Urinary bladder (tissue), 4 donors: ENCODE data around the gene EEFSEC. TPM values are rescaled to one million over a fixed set of nuclear protein-coding genes. Genes with fewer than 3 reads are reported as not detected.

Experiments used
- DNase-seq: peaks from one replicate; pipeline ENCODE4 v3.0.0-alpha.2; 2015; ENCODE audit errors: extremely low spot score
- H3K27ac ChIP-seq: one replicate; pipeline ENCODE4 v1.5.1; 2013; ENCODE audit warnings: low read depth, mild to moderate bottlenecking, moderate library complexity
- H3K36me3 ChIP-seq: one replicate; pipeline ENCODE4 v1.6.1; 2013; ENCODE audit warnings: mild to moderate bottlenecking, moderate library complexity; ENCODE audit not compliant: insufficient read depth
- H3K4me1 ChIP-seq: one replicate; pipeline ENCODE4 v1.6.1; 2013; ENCODE audit warnings: mild to moderate bottlenecking, moderate library complexity; ENCODE audit not compliant: insufficient read depth
- H3K4me3 ChIP-seq: one replicate; pipeline ENCODE4 v1.5.1; 2013; ENCODE audit warnings: low read depth, low read length
- WGBS: extraction: QIAGEN DNeasy Blood & Tissue Kit; methylation state at CpG from one replicate; pipeline ENCODE4 v1.1.7; 2013; 5-methylcytosine and 5-hydroxymethylcytosine counted together
- polyA plus RNA-seq: library from polyadenylated mRNA; stranded (reverse); fragments of 200-250 nt; gene quantifications from one replicate; pipeline ENCODE4 v1.2.3, GENCODE V29; 2013
- total RNA-seq: library from RNA; depleted of rRNA; stranded (reverse); fragments of >200 nt; gene quantifications from one replicate; pipeline ENCODE4 v1.2.3, GENCODE V29; 2014
- donor health status: healthy with polysubstance abuse.
- donor health status: healthy.

Gene EEFSEC
- total and polyA plus RNA-seq, 2 donors = 4.2 to 18.5 TPM

DNA sequence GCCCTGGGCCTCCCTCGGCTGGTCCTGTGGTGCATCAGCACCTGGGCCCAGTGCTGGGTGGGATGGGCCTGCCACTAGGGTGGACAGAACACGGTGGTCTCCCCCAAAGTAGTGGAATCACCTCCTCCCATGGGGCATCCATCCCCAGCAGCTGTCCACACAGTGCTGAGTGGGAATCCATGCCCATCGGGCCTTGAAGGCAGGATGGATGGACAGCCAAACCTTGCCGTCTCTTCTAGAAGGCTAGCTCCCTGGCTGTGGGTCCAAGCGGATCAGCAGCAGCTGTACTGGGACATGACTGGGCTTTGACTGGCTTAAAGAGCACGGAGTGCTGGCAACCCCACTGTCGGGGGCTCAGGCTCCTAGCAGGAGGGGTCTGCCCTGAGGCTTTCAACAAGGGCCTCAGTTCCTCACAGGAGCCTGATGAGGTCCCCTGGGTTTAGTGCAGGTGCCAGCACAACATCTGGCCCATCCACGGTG, 189.5 kb downstream of the EEFSEC start:
- no peak for DNase-seq
- no peak overlapping the region for H3K4me3 ChIP-seq
- no peaks in the 10 kb centered on the region for H3K36me3 ChIP-seq
- H3K27ac ChIP-seq = no peak overlapping the region
- H3K4me1 ChIP-seq = no peaks in the 10 kb centered on the region
- WGBS = 94% methylated on average over 8 of the region's 8 CpGs

DNA sequence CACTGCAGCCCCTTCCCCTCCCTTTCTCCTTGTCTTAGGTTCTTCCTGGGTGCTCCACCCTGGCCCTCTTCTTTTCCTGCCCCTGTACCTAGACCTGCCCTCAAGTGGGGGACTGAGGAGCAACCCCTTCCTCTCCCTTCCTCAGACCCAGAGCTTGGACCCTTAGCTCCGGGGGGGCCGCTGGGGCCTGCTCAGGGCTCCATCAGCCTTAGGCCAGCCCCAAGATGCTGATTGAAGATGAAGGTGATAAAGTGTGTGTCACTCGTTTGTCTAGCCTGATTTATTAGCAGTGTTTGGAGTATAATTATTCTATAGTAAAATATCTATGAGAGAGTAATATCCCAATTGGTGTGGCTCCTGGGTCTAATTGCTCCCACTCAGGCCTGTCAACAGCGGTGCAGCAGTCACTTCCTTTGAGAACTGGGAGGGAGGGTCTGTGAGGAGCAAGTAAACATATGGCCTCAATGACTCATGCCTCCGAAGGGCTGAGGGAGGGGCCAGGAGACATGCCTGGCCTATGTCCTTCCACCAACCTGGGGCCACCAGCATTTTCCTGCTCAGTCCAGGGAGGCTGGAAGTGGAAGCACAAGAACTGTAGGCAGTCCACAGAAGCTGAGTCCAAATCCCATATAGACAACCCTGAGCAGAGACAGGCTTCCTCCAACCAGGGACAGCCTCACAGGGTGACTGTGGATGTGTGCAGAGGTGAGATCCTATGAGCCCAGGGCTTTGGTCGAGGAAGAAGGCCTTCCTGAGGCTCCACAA, 190.2 kb downstream of the EEFSEC start:
- DNase-seq = peak; percentile 75
- H3K27ac ChIP-seq = no peak overlapping the region
- no peaks in the 10 kb centered on the region for H3K36me3 ChIP-seq
- no peaks in the 10 kb centered on the region for H3K4me1 ChIP-seq
- WGBS = 67% methylated on average over 6 of the region's 6 CpGs
- H3K4me3 ChIP-seq = no peak overlapping the region

DNA sequence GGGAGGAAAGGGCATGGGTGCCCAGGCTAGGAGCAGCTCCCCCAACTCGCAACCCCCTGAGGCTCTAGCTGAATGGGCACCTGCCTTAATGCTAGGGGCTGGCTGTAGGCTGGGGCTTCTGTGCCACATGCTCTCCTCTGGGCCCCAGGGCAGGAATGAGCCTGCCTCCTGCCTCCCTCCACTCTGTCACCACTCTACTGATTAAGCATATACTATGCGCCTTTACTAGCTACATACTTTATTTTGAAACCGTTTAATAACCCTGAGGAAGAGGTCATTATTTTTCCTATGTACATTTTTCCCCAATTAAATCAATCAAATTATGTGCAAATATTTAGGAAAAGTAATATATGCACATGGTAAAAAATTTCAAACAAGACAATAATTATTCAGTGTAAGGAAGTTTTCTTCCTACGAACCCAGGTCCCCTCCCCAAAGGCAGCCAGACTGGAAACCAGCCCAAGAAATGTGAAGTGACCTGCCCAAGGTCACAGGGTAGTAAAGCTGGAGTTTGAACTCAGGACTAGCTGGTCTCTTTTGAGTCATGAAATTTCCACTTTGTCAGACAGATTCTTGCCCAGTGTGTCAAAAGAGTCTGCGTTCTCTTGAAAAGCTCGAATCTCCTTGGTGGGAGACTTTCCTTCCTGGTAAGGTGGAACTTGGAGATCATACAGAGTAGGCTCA, 190.9 kb downstream of the EEFSEC start:
- Histone ChIP-seq H3K27ac (no peak overlapping the region), H3K4me1 (no peaks in the 10 kb centered on the region), H3K4me3 (no peak overlapping the region), H3K36me3 (no peaks in the 10 kb centered on the region)
- WGBS = 93% methylated on average over 6 of the region's 6 CpGs
- no peak for DNase-seq

DNA sequence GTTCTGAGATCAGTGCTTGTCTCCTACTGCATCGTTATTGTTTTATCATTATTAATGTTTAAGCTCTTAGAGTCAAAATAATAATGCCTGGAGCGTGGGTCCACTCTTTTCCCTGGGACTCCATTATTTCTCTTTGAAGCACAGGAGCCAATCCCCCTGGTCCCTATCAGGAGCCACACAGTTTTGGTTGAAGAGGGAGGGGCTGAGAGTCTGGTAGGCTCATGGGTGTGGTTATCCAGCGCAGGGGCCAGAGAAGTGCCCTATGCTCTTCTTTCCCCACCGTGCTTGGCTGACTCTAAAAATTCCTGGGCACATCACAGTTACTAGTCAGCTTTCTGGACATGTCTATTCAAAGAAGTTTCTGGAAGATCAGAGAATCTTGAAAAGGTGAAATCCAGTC, 191.9 kb downstream of the EEFSEC start:
- H3K4me1 ChIP-seq = no peaks in the 10 kb centered on the region
- DNase-seq = no peak
- H3K4me3 ChIP-seq = no peak overlapping the region
- H3K27ac ChIP-seq = no peak overlapping the region
- no peaks in the 10 kb centered on the region for H3K36me3 ChIP-seq
- 89% methylated on average over 4 of the region's 4 CpGs for WGBS

DNA sequence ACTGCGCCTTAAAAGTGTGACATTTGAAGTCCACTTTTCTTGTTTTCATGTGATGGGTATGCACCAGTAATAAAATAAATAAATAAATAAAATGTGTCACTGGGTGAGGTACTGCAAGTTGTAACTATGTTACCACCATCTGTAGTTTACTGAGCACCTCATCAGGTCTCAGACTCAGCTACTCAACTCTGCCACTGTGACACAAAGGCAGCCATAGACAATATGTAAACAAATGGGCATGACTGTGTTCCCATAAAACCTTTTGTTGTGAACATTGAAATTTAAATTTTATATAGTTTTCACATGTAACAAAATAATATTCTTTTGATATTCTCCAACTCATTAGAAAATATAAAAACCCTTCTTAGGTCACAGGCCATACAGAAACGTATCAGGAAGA, 193.3 kb downstream of the EEFSEC start:
- Histone ChIP-seq H3K4me1 (no peaks in the 10 kb centered on the region), H3K27ac (no peak overlapping the region), H3K36me3 (no peaks in the 10 kb centered on the region), H3K4me3 (no peak overlapping the region)
- no peak for DNase-seq
- 95% methylated on average over 2 of the region's 2 CpGs for WGBS

DNA sequence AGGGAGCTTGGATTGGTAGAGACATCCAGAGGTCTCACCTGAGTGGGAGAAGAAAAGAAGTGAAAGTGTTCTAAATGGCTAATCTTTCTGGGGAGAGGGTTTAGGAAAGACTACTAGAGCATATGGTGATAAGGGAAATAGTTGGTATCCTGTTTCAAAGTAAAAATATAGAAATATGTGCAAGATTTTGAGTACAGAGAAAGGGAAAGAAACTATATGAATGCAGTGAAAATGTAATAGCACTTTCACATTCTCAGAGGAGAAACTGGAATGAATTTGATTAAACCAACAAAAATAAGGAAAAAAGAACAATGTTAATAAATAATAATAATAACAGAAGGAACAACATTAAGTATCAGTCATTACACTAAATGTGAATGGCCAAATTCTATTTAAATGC, 194.0 kb downstream of the EEFSEC start:
- no peak overlapping the region for H3K27ac ChIP-seq
- no peak for DNase-seq
- H3K4me1 ChIP-seq = no peaks in the 10 kb centered on the region
- peaks cover 2% of the 10 kb centered on the region for H3K36me3 ChIP-seq
- no peak overlapping the region for H3K4me3 ChIP-seq

DNA sequence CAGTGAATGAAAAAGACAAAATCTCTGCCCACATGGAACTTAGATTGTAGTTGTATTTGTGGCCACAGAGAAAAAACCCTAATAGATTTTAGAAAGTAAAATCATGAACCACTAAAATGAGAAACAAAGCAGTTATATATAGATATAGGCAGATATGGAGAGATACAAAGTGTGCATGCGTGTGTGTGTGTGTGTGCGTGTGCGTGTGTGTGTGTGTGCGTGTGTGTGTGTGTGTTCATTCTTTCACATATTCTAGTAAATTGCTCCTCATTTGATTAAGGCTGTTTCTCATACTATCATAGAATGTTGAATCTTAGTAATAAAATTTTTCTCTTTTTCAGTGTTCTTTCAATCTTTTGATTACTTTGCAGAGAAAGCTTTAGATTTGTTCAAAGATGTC, 194.8 kb downstream of the EEFSEC start:
- Histone ChIP-seq H3K36me3 (peaks cover 2% of the 10 kb centered on the region), H3K4me1 (no peaks in the 10 kb centered on the region), H3K27ac (no peak overlapping the region), H3K4me3 (no peak overlapping the region)
- WGBS = 85% methylated on average over 4 of the region's 4 CpGs
- no peak for DNase-seq

DNA sequence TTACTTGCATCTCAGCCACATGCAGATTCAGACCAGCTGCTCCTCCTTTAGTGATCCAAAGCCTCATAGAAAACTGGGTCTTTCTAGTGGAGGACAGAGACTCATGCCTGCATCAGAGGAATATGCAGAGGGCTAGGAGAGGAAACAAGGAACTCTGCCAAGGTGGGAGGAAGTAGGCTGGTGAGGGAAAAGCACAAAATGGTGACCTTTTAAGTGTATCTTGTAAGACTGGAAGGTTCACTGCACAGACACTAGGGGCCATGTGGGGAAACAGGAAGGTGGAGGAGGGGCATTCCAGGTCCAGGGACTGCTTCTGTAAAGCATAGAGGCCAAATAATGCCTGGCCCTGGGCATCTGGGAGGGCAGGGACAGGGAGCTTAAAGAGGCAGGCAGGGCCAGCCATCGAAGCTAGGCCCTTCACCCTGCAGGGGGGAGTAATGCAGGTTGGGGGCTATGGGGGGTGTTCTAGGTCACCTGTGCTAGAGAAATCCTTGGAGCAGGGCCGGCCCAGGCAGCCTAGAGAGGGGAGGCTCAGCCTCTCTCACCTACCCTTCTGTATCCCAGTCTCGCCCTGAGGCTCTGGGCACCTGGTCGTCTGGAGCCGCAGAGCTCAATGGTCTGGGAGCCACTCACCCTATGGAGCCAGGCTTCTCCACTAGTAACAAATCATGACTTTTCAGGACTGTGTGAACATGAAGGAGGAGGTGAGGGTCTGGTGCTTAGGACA, 195.7 kb downstream of the EEFSEC start:
- peaks cover 2% of the 10 kb centered on the region for H3K36me3 ChIP-seq
- no peak overlapping the region for H3K4me3 ChIP-seq
- DNase-seq = no peak
- no peak overlapping the region for H3K27ac ChIP-seq
- H3K4me1 ChIP-seq = no peaks in the 10 kb centered on the region
- WGBS = 95% methylated on average over 5 of the region's 5 CpGs

DNA sequence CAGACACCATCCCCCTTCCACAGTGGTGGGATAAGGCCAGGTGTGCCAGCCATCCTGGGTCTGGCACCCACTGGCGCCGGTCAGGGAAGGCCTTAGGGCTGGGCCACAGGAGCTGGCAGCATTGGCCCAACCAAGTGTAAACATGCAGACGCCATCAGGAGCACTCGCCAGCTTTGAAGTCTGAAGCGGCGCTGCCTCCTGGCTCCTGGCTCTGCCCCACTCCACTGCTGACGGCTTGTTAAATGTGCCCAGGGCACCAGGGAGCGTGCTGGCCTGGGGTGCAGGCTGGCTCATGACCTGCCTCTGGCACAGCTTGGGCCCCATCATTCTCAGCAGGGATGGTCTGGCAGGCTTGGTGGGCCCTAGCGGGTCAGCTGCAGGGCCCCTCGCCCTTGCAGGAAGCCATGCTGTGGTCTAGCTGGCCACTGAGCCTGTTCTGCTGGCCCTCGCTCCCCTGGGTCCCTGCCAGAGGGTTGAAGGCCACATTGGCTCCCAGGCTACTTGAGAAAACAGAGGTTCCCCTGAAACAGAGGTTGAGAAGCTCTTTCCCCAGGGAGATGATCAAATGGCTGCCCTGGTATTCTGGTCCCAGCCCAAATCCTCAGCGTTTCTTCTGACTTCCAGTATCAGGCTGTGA, 196.8 kb downstream of the EEFSEC start:
- Histone ChIP-seq H3K4me3 (no peak overlapping the region), H3K4me1 (peaks cover under 1% of the 10 kb centered on the region), H3K27ac (no peak overlapping the region), H3K36me3 (peaks cover 2% of the 10 kb centered on the region)
- DNase-seq = no peak
- WGBS = 95% methylated on average over 12 of the region's 12 CpGs

DNA sequence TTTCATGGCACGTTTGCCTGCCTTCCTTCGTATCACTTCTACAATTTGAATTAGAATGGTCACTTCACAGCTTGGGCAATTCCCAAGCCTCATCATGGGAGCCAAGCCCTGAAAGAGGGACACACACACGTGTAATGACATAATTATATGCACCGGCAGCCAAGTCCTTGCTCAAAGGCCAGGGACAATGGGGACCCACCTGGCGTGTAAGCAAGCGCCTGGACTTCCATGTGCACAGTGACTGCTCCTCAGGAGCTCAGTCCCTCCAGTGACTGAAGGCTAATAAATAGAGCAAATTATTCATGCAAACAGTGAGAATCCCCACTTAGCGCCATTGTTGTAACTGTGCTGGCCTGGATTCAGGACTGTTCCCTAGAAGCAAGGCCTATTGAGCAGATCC, 198.3 kb downstream of the EEFSEC start:
- Histone ChIP-seq H3K4me1 (peaks cover 2% of the 10 kb centered on the region), H3K36me3 (peaks cover 2% of the 10 kb centered on the region), H3K27ac (no peak overlapping the region), H3K4me3 (no peak overlapping the region)
- 96% methylated on average over 7 of the region's 7 CpGs for WGBS
- no peak for DNase-seq

DNA sequence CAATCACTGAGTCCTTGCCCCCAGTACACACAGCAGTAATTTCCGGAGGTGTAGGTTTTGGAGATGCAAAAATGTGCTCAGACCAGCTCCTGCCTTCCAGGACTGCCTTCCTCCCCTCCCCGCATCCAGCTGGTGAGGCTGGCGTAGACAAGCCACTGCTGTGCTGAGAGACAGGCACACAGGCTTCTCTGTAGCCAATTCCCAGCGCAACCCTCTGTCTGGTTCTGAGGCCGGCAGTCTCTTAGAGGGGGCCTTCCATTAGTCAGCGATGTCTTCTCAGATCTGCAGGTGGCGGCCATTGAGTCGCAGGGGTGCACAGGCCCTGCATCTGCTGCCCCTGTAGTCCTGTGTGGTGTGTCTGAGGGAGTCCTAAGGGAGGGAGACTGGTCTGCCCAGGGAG, 199.0 kb downstream of the EEFSEC start:
- no peak overlapping the region for H3K4me3 ChIP-seq
- H3K36me3 ChIP-seq = peaks cover 2% of the 10 kb centered on the region
- peaks cover 2% of the 10 kb centered on the region for H3K4me1 ChIP-seq
- H3K27ac ChIP-seq = no peak overlapping the region
- 98% methylated on average over 8 of the region's 8 CpGs for WGBS
- no peak for DNase-seq

DNA sequence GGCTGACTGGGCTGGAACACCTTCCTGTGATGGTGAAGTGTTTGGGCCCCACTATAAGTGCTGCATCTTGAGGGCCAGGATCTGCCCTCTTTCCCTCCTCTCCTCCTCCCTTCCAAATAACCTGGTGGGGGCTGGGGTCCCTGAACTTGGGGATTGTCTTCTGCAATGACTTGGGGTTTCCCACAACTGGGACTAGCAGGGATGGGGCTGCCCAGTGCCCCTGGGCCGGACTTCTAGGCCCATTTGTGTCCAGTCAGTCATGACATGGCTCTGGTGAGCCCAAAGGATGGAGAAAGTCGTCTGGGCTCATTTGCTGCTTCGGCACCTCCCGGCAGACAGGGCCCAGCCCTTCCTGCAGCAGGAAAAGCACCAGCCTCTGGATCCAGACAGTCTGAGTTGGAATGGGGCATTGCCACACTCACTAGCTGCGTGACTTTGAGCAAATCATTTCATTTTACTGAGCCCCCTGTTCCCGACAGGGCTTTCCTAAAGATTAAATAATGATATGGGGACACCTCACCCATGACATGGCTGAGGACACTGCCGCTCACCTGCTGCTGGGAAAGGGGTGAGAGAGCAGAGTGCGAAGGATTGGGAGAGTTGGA, 200.2 kb downstream of the EEFSEC start:
- Histone ChIP-seq H3K36me3 (peaks cover 2% of the 10 kb centered on the region), H3K27ac (no peak overlapping the region), H3K4me1 (peaks cover 2% of the 10 kb centered on the region), H3K4me3 (no peak overlapping the region)
- no peak for DNase-seq
- WGBS = 88% methylated on average over 8 of the region's 8 CpGs

DNA sequence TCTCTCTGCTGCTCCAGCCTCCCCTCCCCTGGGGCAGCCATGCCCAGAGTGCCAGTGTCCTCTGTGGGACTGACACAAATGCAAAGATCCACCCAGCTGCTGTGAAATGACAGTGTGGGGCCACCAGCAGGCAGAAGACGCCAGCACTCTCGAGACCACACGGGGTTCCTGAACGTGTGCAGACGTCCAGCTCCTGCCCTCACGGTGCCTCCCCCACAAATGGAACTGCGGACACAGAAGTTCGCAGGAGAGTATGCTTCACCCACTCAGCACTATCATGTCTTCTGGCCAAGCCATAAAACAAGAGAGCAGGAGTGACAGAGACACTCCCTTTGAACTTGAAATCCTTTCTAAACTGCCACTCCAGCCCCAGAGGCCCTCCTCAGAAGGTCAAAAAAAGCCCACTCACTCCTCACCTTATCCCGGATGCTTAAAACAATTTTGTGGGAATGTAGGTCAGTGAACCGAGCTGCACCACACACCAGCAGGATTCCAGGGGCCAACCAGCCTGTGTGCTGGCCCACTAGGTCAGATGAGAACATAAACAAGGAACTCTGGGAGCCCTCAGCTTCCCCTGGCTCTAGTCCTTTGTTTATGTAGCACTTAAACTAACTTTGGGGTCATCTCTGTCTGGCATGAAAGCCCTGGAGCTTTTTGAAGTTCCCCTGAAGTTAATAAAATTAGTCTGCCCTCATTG, 200.9 kb downstream of the EEFSEC start:
- H3K4me3 ChIP-seq = no peak overlapping the region
- H3K4me1 ChIP-seq = peaks cover 2% of the 10 kb centered on the region
- no peak overlapping the region for H3K27ac ChIP-seq
- no peak for DNase-seq
- H3K36me3 ChIP-seq = peaks cover 2% of the 10 kb centered on the region
- 43% methylated on average over 10 of the region's 10 CpGs for WGBS
